ENCODE data around the gene UNC93B1. TPM values are rescaled to one million over a fixed set of nuclear protein-coding genes. Genes with fewer than 3 reads are reported as not detected.

Gene UNC93B1
- 10 to 100 TPM; 18.4 to 19.0 TPM for total RNA-seq

GRCh38 chr11:68003846-68004550, at the start of gene UNC93B1:
UNC93B1 (minus strand) TSS chr11:68004097; CDS start chr11:68004043, 54 bp downstream.
- Mint-ChIP-seq H3K4me1 (ENCODE audit: low read depth) (peaks cover 16% of the 10 kb centered on the region), H3K4me3 (peak within 1 kb of the TSS; percentile 82), H3K36me3 (ENCODE audit: low read depth) (no peaks in the 10 kb centered on the region), H3K27ac (no peak within 1 kb of the TSS), H3K27me3 (ENCODE audit: low read depth) (no peaks in the 10 kb centered on the region), H3K9me3 (no peaks in the 10 kb centered on the region)
- intact Hi-C loops (cut with micrococcal nuclease): loop anchor here (2.0 to 10.0 kb wide), 2 partner anchors 27 to 121 kb away; partner anchors contain the start of genes CHKA and NDUFS8
- DNase-seq: peak; percentile 89
- CTCF ChIA-PET: interaction anchor here (0.9 kb wide), 1 partner anchor 10 kb away, joined by 3 read pairs; no protein-coding TSS in a partner anchor

DNA sequence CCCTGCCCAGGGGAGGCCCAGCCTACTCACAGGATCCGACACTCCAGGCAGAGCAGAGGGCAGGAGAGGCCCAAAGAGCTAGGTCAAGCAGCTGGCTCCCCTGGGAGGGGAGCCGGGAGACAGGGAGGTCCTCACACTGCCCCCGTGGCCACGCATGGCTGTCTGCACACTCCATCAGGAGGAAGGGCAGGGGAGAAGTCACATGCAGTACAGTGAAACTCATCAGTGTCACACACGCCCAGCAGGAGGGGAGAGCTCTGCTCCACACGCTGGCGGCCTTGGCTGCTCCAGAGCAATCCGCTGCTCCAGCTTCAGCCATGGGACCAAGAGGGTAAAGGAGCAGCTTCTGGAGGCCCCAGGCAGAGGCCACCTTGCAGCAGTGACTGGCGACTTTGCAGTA, 49.2 kb upstream of the UNC93B1 start:
- Mint-ChIP-seq H3K36me3 (ENCODE audit: low read depth) (peaks cover 2% of the 10 kb centered on the region), H3K9me3 (no peaks in the 10 kb centered on the region), H3K27ac (no peak overlapping the region), H3K4me3 (no peak overlapping the region), H3K27me3 (ENCODE audit: low read depth) (no peaks in the 10 kb centered on the region), H3K4me1 (ENCODE audit: low read depth) (no peaks in the 10 kb centered on the region)
- CTCF ChIA-PET: no interaction called here
- no peak for DNase-seq
- intact Hi-C loops (cut with micrococcal nuclease): no loop called here

- DNase-seq: no peak
- Mint-ChIP-seq H3K36me3 (ENCODE audit: low read depth) (peaks cover 3% of the 10 kb centered on the region), H3K27ac (no peak overlapping the region), H3K27me3 (ENCODE audit: low read depth) (no peaks in the 10 kb centered on the region), H3K4me3 (no peak overlapping the region), H3K9me3 (no peaks in the 10 kb centered on the region), H3K4me1 (ENCODE audit: low read depth) (no peaks in the 10 kb centered on the region)
- intact Hi-C loops (cut with micrococcal nuclease): no loop called here
- CTCF ChIA-PET: no interaction called here
Observed at GRCh38 chr11:68052137-68052873, 48.4 kb upstream of the UNC93B1 start.

GRCh38 chr11:68051191-68052136, 47.6 kb upstream of the UNC93B1 start:
- Mint-ChIP-seq H3K4me1 (ENCODE audit: low read depth) (no peaks in the 10 kb centered on the region), H3K4me3 (no peak overlapping the region), H3K27ac (no peak overlapping the region), H3K36me3 (ENCODE audit: low read depth) (peaks cover 3% of the 10 kb centered on the region), H3K27me3 (ENCODE audit: low read depth) (no peaks in the 10 kb centered on the region), H3K9me3 (no peaks in the 10 kb centered on the region)
- intact Hi-C loops (cut with micrococcal nuclease): no loop called here
- CTCF ChIA-PET: no interaction called here
- DNase-seq: no peak

DNA sequence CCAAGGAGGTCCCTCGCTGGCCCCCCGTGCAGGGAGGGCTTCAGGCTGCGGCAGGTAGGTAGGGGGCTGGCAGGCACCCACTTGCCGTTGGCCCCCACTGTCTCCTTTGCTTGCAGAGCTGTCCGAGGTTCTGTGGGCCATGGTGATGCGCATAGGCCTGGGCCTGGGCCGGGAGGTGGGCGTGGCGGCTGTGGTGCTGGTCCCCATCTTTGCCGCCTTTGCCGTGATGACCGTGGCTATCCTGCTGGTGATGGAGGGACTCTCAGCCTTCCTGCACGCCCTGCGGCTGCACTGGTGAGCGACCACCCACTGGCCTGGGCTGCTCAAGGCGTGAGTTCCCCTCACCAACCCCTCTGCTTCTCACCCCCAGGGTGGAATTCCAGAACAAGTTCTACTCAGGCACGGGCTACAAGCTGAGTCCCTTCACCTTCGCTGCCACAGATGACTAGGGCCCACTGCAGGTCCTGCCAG, 46.5 kb upstream of the UNC93B1 start:
- CTCF ChIA-PET: no interaction called here
- H3K4me3 Mint-ChIP-seq: no peak overlapping the region
- H3K27me3 Mint-ChIP-seq (ENCODE audit: low read depth): no peaks in the 10 kb centered on the region
- DNase-seq: no peak
- no peak overlapping the region for H3K27ac Mint-ChIP-seq
- no peaks in the 10 kb centered on the region for H3K4me1 Mint-ChIP-seq (ENCODE audit: low read depth)
- H3K36me3 Mint-ChIP-seq (ENCODE audit: low read depth): peaks cover 5% of the 10 kb centered on the region
- intact Hi-C loops (cut with micrococcal nuclease): no loop called here
- no peaks in the 10 kb centered on the region for H3K9me3 Mint-ChIP-seq

DNA sequence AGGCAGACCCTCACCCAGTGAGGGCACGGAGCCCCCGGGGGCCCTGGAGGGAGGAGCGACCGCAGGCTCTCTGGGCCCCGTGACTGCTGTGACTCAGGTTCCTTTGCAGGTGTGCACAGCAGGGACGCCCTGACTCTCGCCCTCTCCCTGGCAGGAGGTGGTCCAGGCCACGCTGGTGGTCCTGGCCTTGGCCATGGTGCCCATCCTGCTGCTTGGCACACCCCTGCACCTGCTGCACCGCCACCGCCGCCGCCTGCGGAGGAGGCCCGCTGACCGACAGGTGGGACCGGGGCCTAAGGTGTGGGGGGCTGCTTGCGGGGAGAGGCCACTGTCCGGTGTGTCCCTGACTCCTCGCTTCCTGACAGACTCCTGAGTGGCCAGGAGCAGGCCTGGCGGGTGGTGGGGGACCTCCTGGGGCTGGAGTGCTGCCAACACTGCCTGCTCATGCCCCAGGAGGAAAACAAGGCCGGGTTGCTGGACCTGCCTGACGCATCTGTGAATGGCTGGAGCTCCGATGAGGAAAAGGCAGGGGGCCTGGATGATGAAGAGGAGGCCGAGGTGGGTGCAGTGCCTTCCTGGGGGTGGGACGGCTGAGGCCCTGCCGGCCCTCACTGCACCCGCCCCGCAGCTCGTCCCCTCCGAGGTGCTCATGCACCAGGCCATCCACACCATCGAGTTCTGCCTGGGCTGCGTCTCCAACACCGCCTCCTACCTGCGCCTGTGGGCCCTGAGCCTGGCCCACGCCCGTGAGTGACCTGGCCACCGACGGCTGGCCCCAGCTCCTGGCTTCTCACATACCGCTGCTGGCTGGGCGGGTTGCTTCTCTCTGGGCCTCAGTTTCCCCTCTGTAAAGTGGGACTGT, 45.8 kb upstream of the UNC93B1 start:
- Mint-ChIP-seq H3K27ac (no peak overlapping the region), H3K4me1 (ENCODE audit: low read depth) (no peaks in the 10 kb centered on the region), H3K4me3 (no peak overlapping the region), H3K27me3 (ENCODE audit: low read depth) (no peaks in the 10 kb centered on the region), H3K36me3 (ENCODE audit: low read depth) (peaks cover 5% of the 10 kb centered on the region), H3K9me3 (no peaks in the 10 kb centered on the region)
- intact Hi-C loops (cut with micrococcal nuclease): no loop called here
- CTCF ChIA-PET: no interaction called here
- DNase-seq: no peak

- intact Hi-C loops (cut with micrococcal nuclease): no loop called here
- Mint-ChIP-seq H3K4me1 (ENCODE audit: low read depth) (no peaks in the 10 kb centered on the region), H3K27me3 (ENCODE audit: low read depth) (no peaks in the 10 kb centered on the region), H3K36me3 (ENCODE audit: low read depth) (peaks cover 6% of the 10 kb centered on the region), H3K9me3 (no peaks in the 10 kb centered on the region), H3K27ac (no peak overlapping the region), H3K4me3 (no peak overlapping the region)
- CTCF ChIA-PET: no interaction called here
- DNase-seq: no peak
Observed at GRCh38 chr11:68048681-68049508, 45.0 kb upstream of the UNC93B1 start.

GRCh38 chr11:68047437-68048290, 43.8 kb upstream of the UNC93B1 start:
- CTCF ChIA-PET: no interaction called here
- no peak for DNase-seq
- Mint-ChIP-seq H3K36me3 (ENCODE audit: low read depth) (peaks cover 6% of the 10 kb centered on the region), H3K27ac (no peak overlapping the region), H3K4me3 (no peak overlapping the region), H3K4me1 (ENCODE audit: low read depth) (no peaks in the 10 kb centered on the region), H3K27me3 (ENCODE audit: low read depth) (no peaks in the 10 kb centered on the region), H3K9me3 (no peaks in the 10 kb centered on the region)
- intact Hi-C loops (cut with micrococcal nuclease): no loop called here

- no peaks in the 10 kb centered on the region for H3K27me3 Mint-ChIP-seq (ENCODE audit: low read depth)
- CTCF ChIA-PET: no interaction called here
- H3K4me3 Mint-ChIP-seq: no peak overlapping the region
- peaks cover 11% of the 10 kb centered on the region for H3K4me1 Mint-ChIP-seq (ENCODE audit: low read depth)
- H3K9me3 Mint-ChIP-seq: no peaks in the 10 kb centered on the region
- no peak overlapping the region for H3K27ac Mint-ChIP-seq
- peaks cover 5% of the 10 kb centered on the region for H3K36me3 Mint-ChIP-seq (ENCODE audit: low read depth)
- no peak for DNase-seq
- intact Hi-C loops (cut with micrococcal nuclease): loop anchor here (5.0 kb wide), 1 partner anchor 38 kb away; no protein-coding TSS in a partner anchor
Observed at GRCh38 chr11:68044898-68045351, 41.0 kb upstream of the UNC93B1 start.

- CTCF ChIA-PET: no interaction called here
- H3K27ac Mint-ChIP-seq: no peak overlapping the region
- no peak overlapping the region for H3K4me3 Mint-ChIP-seq
- H3K27me3 Mint-ChIP-seq (ENCODE audit: low read depth): no peaks in the 10 kb centered on the region
- no peak for DNase-seq
- H3K4me1 Mint-ChIP-seq (ENCODE audit: low read depth): peaks cover 11% of the 10 kb centered on the region
- no peaks in the 10 kb centered on the region for H3K9me3 Mint-ChIP-seq
- intact Hi-C loops (cut with micrococcal nuclease): loop anchor here (5.0 kb wide), 1 partner anchor 37 kb away; no protein-coding TSS in a partner anchor
- peaks cover 7% of the 10 kb centered on the region for H3K36me3 Mint-ChIP-seq (ENCODE audit: low read depth)
Observed at GRCh38 chr11:68044145-68044813, 40.4 kb upstream of the UNC93B1 start.

Measured in activated naive CD4-positive, alpha-beta T cell treated with anti-CD3 and anti-CD28 coated beads for 36 hours (primary cell).